K562 (cell line): ENCODE data around the gene ABCC9.

ENCODE experiments used
- CTCF ChIP-seq, 3 experiments: IDR thresholded peaks in 2 of 3; conservative IDR thresholded peaks in 1 of 3; 2 replicates each; pipeline ENCODE4 v1.5.1; 2011 to 2012; ENCODE audit warnings: low read length in 3 of 3, mild to moderate bottlenecking in 3 of 3, control low read depth in 2 of 3, improper control_type of control experiment in 1 of 3, inconsistent platforms in 1 of 3, low read depth in 1 of 3, mixed read lengths in 1 of 3, moderate library complexity in 1 of 3; ENCODE audit not compliant: insufficient read depth in 2 of 3
- DPF2 ChIP-seq: fragments of 450-650 bp; IDR thresholded peaks from 2 replicates; pipeline ENCODE4 v1.6.1; 2016
- EHMT2 ChIP-seq: fragments of 450-650 bp; IDR thresholded peaks from 2 replicates; pipeline ENCODE4 v1.6.1; 2018; ENCODE audit warnings: antibody characterized with exemption
- EP300 ChIP-seq: IDR thresholded peaks from 2 replicates; pipeline ENCODE4 v1.6.1; 2012; ENCODE audit warnings: low read length, improper control_type of control experiment
- TRIM28 ChIP-seq: fragments of 450-650 bp; IDR thresholded peaks from 2 replicates; pipeline ENCODE4 v1.6.1; 2017

GRCh38 chr12:21938879-21939278 lies 2.3 kb downstream of the ABCC9 start:
- TF ChIP-seq TRIM28 (no peak), DPF2 (no peak), EP300 (no peak), CTCF (IDR thresholded peaks at IDR 0.05 in 2 of 3, conservative IDR thresholded peaks at IDR 0.05 in 1 of 3; ENCODE audit: insufficient read depth in 2 of 3, low read depth in 1 of 3, low read length in 3 of 3) (no peak), EHMT2 (no peak)
